Stomach smooth muscle (tissue), 2 donors: ENCODE measurements around the gene CLHC1.
"Not testable (repeated sequence)": the region's sequence is repeated elsewhere in the genome, so short reads cannot be mapped to it uniquely, and the experiment has no call there.

Experiments
- H3K27ac ChIP-seq: one replicate; pipeline ENCODE4 v1.7.0; 2013; ENCODE audit warnings: mild to moderate bottlenecking, low read length, inconsistent platforms
- H3K27me3 ChIP-seq, 2 donors: one replicate each; pipeline ENCODE4 v1.7.0; 2013; ENCODE audit warnings: low read length in 2 of 2; ENCODE audit not compliant: insufficient read depth in 2 of 2, control insufficient read depth in 1 of 2
- H3K36me3 ChIP-seq, 2 donors: one replicate each; pipeline ENCODE4 v1.7.0; 2013; ENCODE audit warnings: low read length in 2 of 2; ENCODE audit not compliant: control insufficient read depth in 2 of 2, insufficient read depth in 2 of 2
- H3K4me1 ChIP-seq: one replicate; pipeline ENCODE4 v1.7.0; 2013; ENCODE audit warnings: low read length; ENCODE audit not compliant: control insufficient read depth, insufficient read depth
- H3K4me3 ChIP-seq, 2 donors: one replicate each; pipeline ENCODE4 v1.7.0; 2013; ENCODE audit warnings: low read length in 2 of 2
- H3K9ac ChIP-seq, 2 donors: one replicate each; pipeline ENCODE4 v1.7.0; 2013; ENCODE audit warnings: low read length in 2 of 2, mild to moderate bottlenecking in 1 of 2
- H3K9me3 ChIP-seq, 2 donors: one replicate each; pipeline ENCODE4 v1.7.0; 2013; ENCODE audit warnings: low read length in 2 of 2; ENCODE audit not compliant: control insufficient read depth in 2 of 2
- donor health status: healthy.
- donor health status: Pancreatic carcinoma.

Gene CLHC1

GRCh38 chr2:55252832-55253231 lies 20.7 kb upstream of the CLHC1 start:
- H3K27me3 ChIP-seq, result no peaks in the 10 kb centered on the region
- no peaks in the 10 kb centered on the region for H3K4me1 ChIP-seq
- H3K36me3 ChIP-seq, result peaks cover 23 to 24% of the 10 kb centered on the region in 2 donors
- H3K4me3 ChIP-seq, result no peak overlapping the region
- no peak overlapping the region for H3K9ac ChIP-seq
- H3K27ac ChIP-seq, result no peak overlapping the region
- H3K9me3 ChIP-seq, result no peaks in the 10 kb centered on the region

GRCh38 chr2:55247025-55247424 lies 14.9 kb upstream of the CLHC1 start:
- H3K9ac ChIP-seq, result no peak overlapping the region
- no peak overlapping the region for H3K4me3 ChIP-seq
- H3K9me3 ChIP-seq, result no peaks in the 10 kb centered on the region
- H3K27ac ChIP-seq, result no peak overlapping the region
- no peaks in the 10 kb centered on the region for H3K4me1 ChIP-seq
- H3K27me3 ChIP-seq, result no peaks in the 10 kb centered on the region
- H3K36me3 ChIP-seq, result peaks cover 24 to 25% of the 10 kb centered on the region in 2 donors

GRCh38 chr2:55245411-55245810 lies 13.3 kb upstream of the CLHC1 start:
- H3K36me3 ChIP-seq, result peaks cover 23 to 26% of the 10 kb centered on the region in 2 donors
- no peaks in the 10 kb centered on the region for H3K9me3 ChIP-seq

GRCh38 chr2:55242617-55243016 lies 10.5 kb upstream of the CLHC1 start:
- Histone ChIP-seq H3K36me3 (peaks cover 14 to 23% of the 10 kb centered on the region in 2 donors), H3K9me3 (no peaks in the 10 kb centered on the region), H3K27ac (no peak overlapping the region), H3K27me3 (no peaks in the 10 kb centered on the region), H3K9ac (no peak overlapping the region), H3K4me1 (no peaks in the 10 kb centered on the region), H3K4me3 (no peak overlapping the region)

More at GRCh38 chr2:55245411-55245810, 13.3 kb upstream of the CLHC1 start:
- Histone ChIP-seq H3K27me3 (no peaks in the 10 kb centered on the region), H3K4me3 (no peak overlapping the region), H3K27ac (no peak overlapping the region), H3K4me1 (no peaks in the 10 kb centered on the region), H3K9ac (no peak overlapping the region)

GRCh38 chr2:55241582-55241981 lies 9.5 kb upstream of the CLHC1 start:
- H3K4me3 ChIP-seq, H3K9ac ChIP-seq, H3K4me1 ChIP-seq, H3K27me3 ChIP-seq, H3K27ac ChIP-seq, H3K9me3 ChIP-seq: not testable (repeated sequence)
- H3K36me3 ChIP-seq, result peaks cover 9 to 17% of the 10 kb centered on the region in 2 donors

GRCh38 chr2:55239656-55240222 lies 7.6 kb upstream of the CLHC1 start:
- Histone ChIP-seq H3K27ac (no peak overlapping the region), H3K9me3 (no peaks in the 10 kb centered on the region), H3K4me3 (no peak overlapping the region), H3K4me1 (no peaks in the 10 kb centered on the region), H3K36me3 (peaks cover 21 to 26% of the 10 kb centered on the region in 2 donors), H3K9ac (no peak overlapping the region), H3K27me3 (no peaks in the 10 kb centered on the region)

- Histone ChIP-seq H3K4me1 (peaks cover 15% of the 10 kb centered on the region), H3K36me3 (peaks cover 21 to 28% of the 10 kb centered on the region in 2 donors), H3K27me3 (no peaks in the 10 kb centered on the region), H3K27ac (no peak overlapping the region), H3K9me3 (no peaks in the 10 kb centered on the region), H3K9ac (no peak overlapping the region), H3K4me3 (no peak overlapping the region)
Measured at GRCh38 chr2:55236992-55237543, 5.0 kb upstream of the CLHC1 start.

GRCh38 chr2:55235724-55236538 lies 3.8 kb upstream of the CLHC1 start:
- Histone ChIP-seq H3K4me1 (peaks cover 15% of the 10 kb centered on the region), H3K9me3 (no peaks in the 10 kb centered on the region), H3K36me3 (peaks cover 20 to 25% of the 10 kb centered on the region in 2 donors), H3K4me3 (no peak overlapping the region), H3K27ac (no peak overlapping the region), H3K9ac (no peak overlapping the region), H3K27me3 (no peaks in the 10 kb centered on the region)

- Histone ChIP-seq H3K4me1 (peaks cover 15% of the 10 kb centered on the region), H3K36me3 (peaks cover 17 to 20% of the 10 kb centered on the region in 2 donors), H3K4me3 (peak overlapping the region; percentile 96 to 99), H3K9ac (peak overlapping the region; percentile 98 to 99), H3K27me3 (no peaks in the 10 kb centered on the region), H3K9me3 (no peaks in the 10 kb centered on the region), H3K27ac (peak overlapping the region; percentile 94)
Measured at GRCh38 chr2:55233658-55233940, 1.5 kb upstream of the CLHC1 start.

- no peaks in the 10 kb centered on the region for H3K9me3 ChIP-seq
- H3K4me3 ChIP-seq, result peak overlapping the region; percentile 96 to 99
- H3K27me3 ChIP-seq, result no peaks in the 10 kb centered on the region
- H3K9ac ChIP-seq, result peak overlapping the region; percentile 98 to 99
- peaks cover 15% of the 10 kb centered on the region for H3K4me1 ChIP-seq
- H3K36me3 ChIP-seq, result peaks cover 16 to 20% of the 10 kb centered on the region in 2 donors
- peak overlapping the region; percentile 94 for H3K27ac ChIP-seq
Measured at GRCh38 chr2:55232863-55233657, 967 bp upstream of the CLHC1 start.
